DLD1 (cell line): Measurements from ENCODE around the gene TADA3.

ENCODE experiments used
- in situ Hi-C: cut with HindIII; loops from 2 replicates; pipeline ENCODE4 v1.10.0; 2017; ENCODE audit warnings: low sequenced_read_pairs

The TADA3 gene

DNA sequence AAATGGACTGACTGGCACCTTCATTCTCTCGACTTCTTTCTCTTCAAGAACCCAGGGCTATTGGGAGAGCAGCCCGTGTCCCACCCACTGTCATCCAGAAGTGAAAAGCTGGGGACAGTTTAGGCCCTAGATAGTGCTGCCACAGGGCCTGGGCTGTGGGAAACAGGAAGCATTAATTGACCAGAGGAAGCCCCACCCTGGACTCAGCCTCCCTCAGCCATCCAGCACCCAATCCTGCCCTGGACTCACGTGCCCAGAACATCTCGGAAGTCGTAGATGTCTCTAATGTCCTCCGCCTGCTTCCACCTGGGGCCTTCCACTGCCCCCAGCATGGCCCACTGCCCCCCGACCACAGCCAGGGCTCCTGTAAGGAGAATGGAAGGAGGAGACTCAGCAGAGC, 24.9 kb downstream of the TADA3 start:
- in situ Hi-C loops = no loop called here

GRCh38 chr3:9765865-9766264, 26.4 kb downstream of the TADA3 start:
- in situ Hi-C loops = no loop called here

- in situ Hi-C loops = no loop called here
Measured at GRCh38 chr3:9762871-9763270, 29.4 kb downstream of the TADA3 start.

- in situ Hi-C loops = no loop called here
Measured at GRCh38 chr3:9761919-9762318, 30.4 kb downstream of the TADA3 start.

- in situ Hi-C loops = no loop called here
Measured at GRCh38 chr3:9760779-9761505, 31.3 kb downstream of the TADA3 start.

DNA sequence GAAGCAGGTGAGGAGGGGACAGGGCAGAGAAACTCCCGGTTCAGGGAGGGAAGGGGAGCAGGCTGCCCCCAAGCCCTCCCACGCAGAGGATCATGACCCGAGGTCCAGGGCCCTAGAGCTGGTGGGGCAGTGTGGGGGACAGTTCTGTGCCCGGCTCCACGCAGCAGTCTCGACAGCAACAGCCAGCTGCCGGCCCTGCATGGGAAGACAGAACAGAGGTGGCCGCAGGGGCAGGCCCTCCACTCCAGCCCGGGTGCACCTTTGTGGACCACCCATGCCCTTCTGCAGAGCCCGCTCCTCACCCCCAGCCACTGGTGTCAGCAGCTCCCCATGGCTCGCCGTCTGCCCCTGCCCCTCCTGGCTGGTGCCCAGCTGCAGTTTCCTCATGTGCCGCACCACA, 34.8 kb downstream of the TADA3 start:
- in situ Hi-C loops = no loop called here

GRCh38 chr3:9754678-9755077, 37.6 kb downstream of the TADA3 start:
- in situ Hi-C loops = no loop called here

DNA sequence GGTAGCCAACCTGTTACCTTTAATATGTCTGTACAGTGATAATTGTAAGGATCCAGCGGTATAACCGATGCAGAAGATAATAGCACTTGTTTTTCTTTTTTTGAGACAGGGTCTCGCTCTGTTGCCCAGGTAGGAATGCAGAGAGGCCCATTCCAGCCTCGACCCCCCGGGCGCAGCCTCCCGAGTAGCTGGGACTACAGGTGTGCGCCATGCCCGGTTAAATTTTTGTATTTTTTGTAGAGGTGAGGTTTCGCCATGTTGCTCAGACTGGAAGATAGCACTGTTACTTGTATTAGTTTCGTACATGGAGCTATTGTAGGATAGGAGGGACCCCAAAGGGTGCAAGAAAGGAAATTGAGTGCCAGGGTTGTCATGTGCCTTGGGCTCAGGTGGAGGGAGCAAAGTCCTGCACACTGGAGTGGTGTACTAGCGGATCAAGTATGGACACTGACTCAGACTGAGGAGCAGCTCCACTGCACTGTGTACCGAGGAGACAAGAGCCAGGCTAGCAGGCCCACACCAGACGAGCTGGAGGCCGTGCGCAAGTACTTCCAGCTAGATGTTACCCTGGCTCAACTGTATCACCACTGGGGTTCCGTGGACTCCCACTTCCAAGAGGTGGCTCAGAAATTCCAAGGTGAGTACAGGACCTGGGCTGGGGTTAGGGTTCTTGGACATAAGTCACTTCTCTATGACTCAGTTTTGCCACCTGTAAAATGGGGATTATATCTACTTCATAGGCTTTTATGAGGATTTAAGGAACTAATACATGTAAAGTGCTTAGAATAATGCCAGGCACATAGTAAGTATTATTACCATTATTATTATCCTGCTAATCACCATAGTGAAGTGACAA, 41.5 kb downstream of the TADA3 start:
- in situ Hi-C loops = no loop called here

GRCh38 chr3:9749645-9750555, 42.4 kb downstream of the TADA3 start, which contains the start of gene OGG1:
OGG1 (plus strand) TSS chr3:9749952; CDS start chr3:9750287, 335 bp downstream.
- in situ Hi-C loops = no loop called here

DNA sequence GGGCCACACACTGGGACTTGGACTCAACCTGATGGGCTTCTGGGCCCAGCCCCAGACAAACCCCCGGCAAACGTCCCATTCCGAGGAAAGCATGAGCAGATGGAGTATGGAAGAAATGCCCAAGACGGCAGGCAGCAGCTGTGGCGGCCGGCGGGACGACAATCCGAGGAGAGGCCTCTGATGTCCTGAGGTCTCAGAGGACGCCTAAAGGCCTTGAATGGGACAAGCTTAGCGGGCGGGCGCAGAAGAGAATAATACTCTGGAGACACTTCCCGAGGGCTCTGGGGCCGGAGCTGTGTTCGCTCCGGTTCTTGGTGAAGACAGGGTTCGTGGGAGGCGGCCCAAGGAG, 43.0 kb downstream of the TADA3 start:
- in situ Hi-C loops = no loop called here

DNA sequence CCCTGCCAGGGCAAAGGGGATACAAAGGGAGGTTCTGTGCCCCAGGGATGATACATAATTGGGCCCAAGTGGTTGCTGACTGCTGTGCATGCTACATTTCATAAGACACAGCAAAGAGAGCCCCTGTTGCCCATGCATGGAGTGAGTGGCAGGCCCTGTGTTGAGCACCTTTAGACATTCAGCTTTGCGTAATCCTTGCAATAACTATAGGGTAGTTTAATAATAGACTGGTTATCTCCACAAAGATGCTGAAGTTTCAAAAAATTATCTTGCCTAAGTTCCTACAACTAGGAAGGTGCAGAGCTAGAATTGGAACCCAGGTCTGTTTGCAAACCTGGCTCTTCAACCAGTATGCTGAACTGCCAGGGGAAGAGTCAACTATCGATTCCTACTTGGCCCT, 44.2 kb downstream of the TADA3 start:
- in situ Hi-C loops = no loop called here

DNA sequence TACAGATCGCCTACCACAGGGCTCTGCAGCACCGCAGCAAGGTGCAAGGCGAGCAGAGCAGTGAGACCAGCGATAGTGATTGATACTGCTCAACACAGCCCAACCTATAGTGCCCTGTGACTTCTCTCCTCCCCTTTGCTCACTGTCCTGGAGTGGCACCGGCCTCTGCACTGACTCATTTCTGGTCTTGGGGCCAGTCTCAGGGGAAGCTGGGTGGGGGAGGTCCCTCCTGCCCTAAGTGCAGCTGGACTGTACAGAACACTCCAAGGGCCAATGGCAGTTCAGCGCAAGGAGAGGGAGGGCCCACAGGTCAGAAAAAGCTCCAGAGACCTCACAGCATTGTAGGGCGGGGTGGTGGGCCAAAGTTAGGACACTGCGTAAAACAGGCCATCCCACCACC, 45.0 kb downstream of the TADA3 start:
- in situ Hi-C loops = no loop called here

- in situ Hi-C loops = no loop called here
Measured at GRCh38 chr3:9746330-9746729, 45.9 kb downstream of the TADA3 start.

DNA sequence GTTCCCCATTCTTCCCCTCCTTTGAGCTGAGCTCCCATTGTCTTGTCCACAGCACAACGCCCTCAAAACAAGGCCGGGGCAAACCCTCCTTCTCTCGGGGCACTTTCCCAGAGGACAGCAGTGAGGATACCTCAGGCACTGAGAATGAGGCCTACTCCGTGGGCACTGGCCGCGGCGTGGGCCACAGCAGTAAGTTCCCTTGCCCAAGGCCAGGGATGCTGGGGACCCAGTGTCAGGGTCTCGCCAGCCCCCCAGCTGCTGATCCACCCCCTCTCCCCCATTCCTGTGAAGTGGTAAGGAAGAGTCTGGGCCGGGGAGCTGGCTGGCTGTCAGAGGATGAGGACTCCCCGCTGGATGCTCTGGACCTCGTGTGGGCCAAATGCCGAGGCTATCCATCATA, 46.8 kb downstream of the TADA3 start:
- in situ Hi-C loops = no loop called here

- in situ Hi-C loops = no loop called here
Measured at GRCh38 chr3:9744162-9744561, 48.1 kb downstream of the TADA3 start.

GRCh38 chr3:9743548-9743947, 48.7 kb downstream of the TADA3 start:
- in situ Hi-C loops = no loop called here

DNA sequence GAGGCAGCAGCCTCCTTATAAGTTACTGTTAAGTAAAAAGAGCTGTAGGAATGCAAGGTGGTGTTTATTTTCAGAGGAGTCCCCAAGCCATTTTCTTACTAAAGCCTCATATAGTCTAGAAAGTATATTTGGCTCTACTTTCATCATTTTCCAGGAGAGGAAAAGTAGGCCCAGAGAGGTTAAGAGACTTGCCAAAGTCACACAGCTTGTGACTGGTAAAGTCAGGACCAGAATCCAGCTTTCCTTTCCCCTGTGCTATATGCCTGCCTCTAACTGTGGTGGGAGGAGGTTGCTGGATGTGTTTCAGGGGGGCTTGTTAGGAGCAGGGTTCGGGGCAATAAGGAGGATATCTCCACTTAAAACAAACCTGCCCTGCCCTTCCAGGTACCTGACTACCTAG, 49.7 kb downstream of the TADA3 start:
- in situ Hi-C loops = no loop called here

DNA sequence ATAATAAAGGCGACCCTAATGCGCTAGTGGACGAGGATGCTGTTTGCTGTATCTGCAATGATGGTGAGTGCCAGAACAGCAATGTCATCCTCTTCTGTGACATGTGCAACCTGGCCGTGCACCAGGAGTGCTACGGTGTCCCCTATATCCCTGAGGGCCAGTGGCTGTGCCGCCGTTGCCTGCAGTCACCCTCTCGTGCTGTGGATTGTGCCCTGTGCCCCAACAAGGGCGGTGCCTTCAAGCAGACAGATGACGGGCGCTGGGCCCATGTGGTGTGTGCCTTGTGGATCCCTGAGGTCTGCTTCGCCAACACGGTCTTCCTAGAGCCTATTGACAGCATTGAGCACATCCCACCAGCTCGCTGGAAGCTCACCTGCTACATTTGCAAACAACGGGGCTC, 53.1 kb downstream of the TADA3 start:
- in situ Hi-C loops = no loop called here

- in situ Hi-C loops = no loop called here
Measured at GRCh38 chr3:9736831-9737230, 55.4 kb downstream of the TADA3 start.

- in situ Hi-C loops = no loop called here
Measured at GRCh38 chr3:9732740-9733115, 59.5 kb downstream of the TADA3 start.

DNA sequence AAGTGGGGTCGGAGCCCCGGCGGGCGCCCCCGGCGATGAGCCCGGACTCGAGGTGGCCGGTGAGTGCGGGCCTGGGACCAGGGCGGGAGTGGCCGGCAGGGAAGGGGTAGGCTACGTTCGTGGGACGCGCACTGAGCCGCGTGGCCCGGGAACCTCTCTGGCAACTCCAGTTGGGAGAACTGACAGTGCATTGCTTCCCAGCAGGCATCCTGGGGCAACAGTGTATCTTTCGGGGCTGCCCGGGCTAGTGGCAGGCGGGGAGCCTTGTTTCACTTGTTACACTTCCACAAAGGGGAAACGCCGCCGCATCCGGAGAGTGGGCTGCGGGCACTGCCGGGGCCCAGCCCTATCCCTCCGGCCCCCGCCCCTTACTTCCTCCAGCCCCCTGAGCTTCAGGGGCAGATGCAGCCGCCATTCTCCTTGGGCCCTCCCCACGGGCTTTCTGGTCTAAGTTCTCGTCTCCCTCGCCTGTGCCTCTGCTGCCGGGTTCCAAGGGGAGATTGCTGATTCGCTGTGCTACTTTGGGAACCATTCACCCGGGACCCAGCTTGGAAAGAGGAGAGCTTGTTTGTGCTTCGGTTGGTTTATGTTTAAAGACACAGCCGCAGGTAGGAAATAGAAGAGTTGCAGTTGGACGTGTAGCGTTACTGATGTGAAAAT, 60.1 kb downstream of the TADA3 start:
- in situ Hi-C loops = no loop called here
